GM18520 (cell line): ENCODE data around the gene OR6J1.
"Not testable (repeated sequence)": the region's sequence is repeated elsewhere in the genome, so short reads cannot be mapped to it uniquely, and the experiment has no call there.

Experiments used
- ATAC-seq: cut with Tn5 transposase; IDR thresholded peaks from one replicate; pipeline ENCODE4 v1.9.1; 2021; ENCODE audit not compliant: unreplicated experiment

Gene OR6J1

GRCh38 chr14:22610931-22611330 is 33.2 kb downstream of the OR6J1 start:
- ATAC-seq, result no peak

GRCh38 chr14:22607291-22607690 is 36.9 kb downstream of the OR6J1 start:
- no peak for ATAC-seq

GRCh38 chr14:22606380-22606779 is 37.8 kb downstream of the OR6J1 start:
- ATAC-seq, result no peak

GRCh38 chr14:22602862-22603261 is 41.3 kb downstream of the OR6J1 start:
- no peak for ATAC-seq

- no peak for ATAC-seq
Observed at GRCh38 chr14:22601996-22602395, 42.2 kb downstream of the OR6J1 start.

- no peak for ATAC-seq
Observed at GRCh38 chr14:22601456-22601855, 42.7 kb downstream of the OR6J1 start.

- no peak for ATAC-seq
Observed at GRCh38 chr14:22600027-22600426, 44.1 kb downstream of the OR6J1 start.

- ATAC-seq, result no peak
Observed at GRCh38 chr14:22599349-22599748, 44.8 kb downstream of the OR6J1 start.

GRCh38 chr14:22598896-22599244 is 45.3 kb downstream of the OR6J1 start:
- peak; percentile 45 for ATAC-seq

- ATAC-seq, result no peak
Observed at GRCh38 chr14:22598099-22598895, 45.9 kb downstream of the OR6J1 start, which contains the start of gene ABHD4. Gene ABHD4, plus strand, starts transcription at chr14:22598300. Its CDS starts 7 bp downstream, at chr14:22598307.

GRCh38 chr14:22597771-22598098 is 46.4 kb downstream of the OR6J1 start:
- no peak for ATAC-seq

GRCh38 chr14:22597265-22597664 is 46.9 kb downstream of the OR6J1 start:
- ATAC-seq, result no peak

GRCh38 chr14:22596354-22596879 is 47.7 kb downstream of the OR6J1 start:
- no peak for ATAC-seq

- no peak for ATAC-seq
Observed at GRCh38 chr14:22594156-22594716, 49.9 kb downstream of the OR6J1 start.

- ATAC-seq, result no peak
Observed at GRCh38 chr14:22593601-22594000, 50.6 kb downstream of the OR6J1 start.

- ATAC-seq, result no peak
Observed at GRCh38 chr14:22593189-22593588, 51.0 kb downstream of the OR6J1 start.

- ATAC-seq, result peak; percentile 84
Observed at GRCh38 chr14:22589096-22589839, 54.9 kb downstream of the OR6J1 start, which contains the start of gene DAD1. Gene DAD1, minus strand, starts transcription at chr14:22589224. Its CDS starts 67 bp downstream, at chr14:22589157.

GRCh38 chr14:22588526-22589095 is 55.5 kb downstream of the OR6J1 start:
- no peak for ATAC-seq

GRCh38 chr14:22587677-22588422 is 56.3 kb downstream of the OR6J1 start:
- not testable (repeated sequence) for ATAC-seq

- ATAC-seq, result no peak
Observed at GRCh38 chr14:22587247-22587646, 56.9 kb downstream of the OR6J1 start.

GRCh38 chr14:22583994-22584393 is 60.2 kb downstream of the OR6J1 start:
- ATAC-seq, result no peak
